Nephron (organoid): Measurements from ENCODE around the gene JCHAIN.
A peak's percentile ranks its signal among the peaks of the same experiment; 100 is the strongest.
"Not testable (repeated sequence)": the region's sequence is repeated elsewhere in the genome, so short reads cannot be mapped to it uniquely, and the experiment has no call there.

ENCODE experiments used
- H3K27ac Mint-ChIP-seq, 3 experiments: 2 replicates each; pipeline ENCODE4 v1.8.0; 2020; ENCODE audit warnings: mixed read lengths in 3 of 3, mild to moderate bottlenecking in 2 of 3, moderate library complexity in 1 of 3
- H3K27me3 Mint-ChIP-seq: 2 replicates; pipeline ENCODE4 v1.8.0; 2021; ENCODE audit warnings: low read depth, mild to moderate bottlenecking, moderate library complexity, mixed read lengths
- H3K36me3 Mint-ChIP-seq: 2 replicates; pipeline ENCODE4 v1.8.0; 2020; ENCODE audit warnings: low read depth, mixed read lengths
- H3K4me1 Mint-ChIP-seq: 2 replicates; pipeline ENCODE4 v1.8.0; 2020; ENCODE audit warnings: mixed read lengths
- H3K4me3 Mint-ChIP-seq, 3 experiments: 2 replicates each; pipeline ENCODE4 v1.8.0; 2020; ENCODE audit warnings: mild to moderate bottlenecking in 3 of 3, mixed read lengths in 3 of 3, moderate library complexity in 2 of 3
- H3K9me3 Mint-ChIP-seq: 2 replicates; pipeline ENCODE4 v1.8.0; 2020; ENCODE audit warnings: mixed read lengths
- CTCF ChIP-seq, 3 experiments: fragments of 200-600 bp; sonication (generic); IDR thresholded peaks; one replicate each; pipeline ENCODE4 v1.5.0; 2021; ENCODE audit warnings: antibody characterized with exemption in 3 of 3; ENCODE audit not compliant: unreplicated experiment in 3 of 3

JCHAIN gene

GRCh38 chr4:70660106-70660505 is 6.2 kb downstream of the JCHAIN start:
- no peaks in the 10 kb centered on the region for H3K4me1 Mint-ChIP-seq
- no peaks in the 10 kb centered on the region for H3K27me3 Mint-ChIP-seq
- H3K27ac Mint-ChIP-seq: no peak overlapping the region
- H3K9me3 Mint-ChIP-seq: no peaks in the 10 kb centered on the region
- TF ChIP-seq CTCF (IDR thresholded peaks at IDR 0.05; ENCODE audit: unreplicated experiment in 3 of 3): no peak
- H3K4me3 Mint-ChIP-seq: no peak overlapping the region
- H3K36me3 Mint-ChIP-seq: no peaks in the 10 kb centered on the region

- Mint-ChIP-seq H3K27ac (no peak overlapping the region), H3K9me3 (no peaks in the 10 kb centered on the region), H3K36me3 (no peaks in the 10 kb centered on the region), H3K4me1 (no peaks in the 10 kb centered on the region), H3K4me3 (no peak overlapping the region), H3K27me3 (no peaks in the 10 kb centered on the region)
- TF ChIP-seq CTCF (IDR thresholded peaks at IDR 0.05; ENCODE audit: unreplicated experiment in 3 of 3): no peak
These were observed 7.9 kb downstream of the JCHAIN start for GRCh38 chr4:70658418-70658817.

- H3K4me3 Mint-ChIP-seq: no peak overlapping the region
- no peak for TF ChIP-seq CTCF (IDR thresholded peaks at IDR 0.05; ENCODE audit: unreplicated experiment in 3 of 3)
- no peaks in the 10 kb centered on the region for H3K36me3 Mint-ChIP-seq
- H3K27ac Mint-ChIP-seq: no peak overlapping the region
- no peaks in the 10 kb centered on the region for H3K9me3 Mint-ChIP-seq
- H3K27me3 Mint-ChIP-seq: no peaks in the 10 kb centered on the region
- no peaks in the 10 kb centered on the region for H3K4me1 Mint-ChIP-seq
These were observed 9.0 kb downstream of the JCHAIN start for GRCh38 chr4:70657326-70657725.

- no peaks in the 10 kb centered on the region for H3K27me3 Mint-ChIP-seq
- no peak overlapping the region for H3K4me3 Mint-ChIP-seq
- H3K36me3 Mint-ChIP-seq: no peaks in the 10 kb centered on the region
- no peak for TF ChIP-seq CTCF (IDR thresholded peaks at IDR 0.05; ENCODE audit: unreplicated experiment in 3 of 3)
- H3K4me1 Mint-ChIP-seq: no peaks in the 10 kb centered on the region
- no peak overlapping the region for H3K27ac Mint-ChIP-seq
- no peaks in the 10 kb centered on the region for H3K9me3 Mint-ChIP-seq
These were observed 11.7 kb downstream of the JCHAIN start for GRCh38 chr4:70654605-70655011.

GRCh38 chr4:70651864-70652506 is 14.3 kb downstream of the JCHAIN start:
- Mint-ChIP-seq H3K4me1 (no peaks in the 10 kb centered on the region), H3K27me3 (no peaks in the 10 kb centered on the region), H3K36me3 (no peaks in the 10 kb centered on the region), H3K9me3 (no peaks in the 10 kb centered on the region), H3K4me3 (no peak overlapping the region), H3K27ac (no peak overlapping the region)
- TF ChIP-seq CTCF (IDR thresholded peaks at IDR 0.05; ENCODE audit: unreplicated experiment in 3 of 3): peak; percentile 55 to 59 (median 58)

GRCh38 chr4:70650741-70651140 is 15.6 kb downstream of the JCHAIN start:
- not testable (repeated sequence) for H3K4me3 Mint-ChIP-seq, H3K27ac Mint-ChIP-seq, H3K27me3 Mint-ChIP-seq, H3K4me1 Mint-ChIP-seq, H3K9me3 Mint-ChIP-seq, H3K36me3 Mint-ChIP-seq
